Cerebellar cortex (tissue), 1 donor: ENCODE measurements around the gene RHPN2.
"Not testable (repeated sequence)": the region's sequence is repeated elsewhere in the genome, so short reads cannot be mapped to it uniquely, and the experiment has no call there.

Experiments
- DNase-seq: peaks from one replicate; pipeline ENCODE4 v3.0.0-alpha.2; 2015; ENCODE audit warnings: low spot score

RHPN2 gene

DNA sequence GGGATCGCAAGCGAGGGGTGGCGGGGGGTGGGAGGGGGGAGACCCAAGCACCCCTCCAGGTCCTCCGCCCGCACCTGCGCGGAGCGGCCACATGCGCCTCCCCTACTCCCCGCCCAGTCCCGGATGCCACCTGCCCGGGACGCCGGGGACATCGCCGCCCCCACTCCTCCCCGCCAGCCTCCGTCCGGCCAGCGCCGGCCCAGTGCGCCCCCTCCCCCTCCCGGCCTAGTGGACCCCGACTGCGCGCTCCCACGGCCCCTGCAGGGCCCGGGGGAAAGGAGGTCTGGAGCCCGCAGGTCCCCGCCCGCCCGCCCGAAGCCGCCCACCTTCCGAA is 263 bp downstream of the RHPN2 start:
- peak; percentile 10 for DNase-seq

DNA sequence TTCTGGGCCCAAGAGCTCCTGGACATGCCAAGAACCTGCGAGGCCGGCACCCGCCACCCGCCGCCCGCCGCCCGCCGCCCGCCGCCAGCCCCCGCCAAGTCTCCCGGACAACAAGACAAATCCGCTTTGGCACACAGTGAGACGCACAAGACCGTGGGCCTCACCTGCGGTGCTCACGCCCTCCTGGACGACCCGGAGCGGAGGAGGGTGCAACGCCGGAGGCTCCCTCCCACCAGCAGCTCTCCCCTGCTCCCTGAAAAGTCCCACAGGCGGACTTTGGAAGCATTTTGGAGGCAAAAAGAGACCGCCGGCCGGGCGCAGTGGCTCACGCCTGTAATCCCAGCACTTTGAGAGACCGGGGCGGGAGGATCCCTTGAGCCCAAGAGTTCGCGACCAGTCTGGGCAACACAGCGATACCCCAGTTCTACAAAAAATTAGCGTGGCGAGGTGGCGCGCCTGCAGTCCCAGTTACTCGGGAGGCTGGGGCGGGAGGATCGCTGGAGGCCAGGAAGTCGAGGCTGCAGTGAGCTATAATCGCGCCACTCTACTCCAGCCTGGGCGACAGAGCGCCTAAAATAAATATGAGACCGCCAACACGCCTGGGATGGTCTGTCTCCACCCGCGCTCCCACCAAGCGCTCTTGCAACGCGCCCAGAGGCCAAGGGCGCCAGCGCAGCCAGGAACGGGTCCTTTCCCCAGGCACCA is 783 bp downstream of the RHPN2 start:
- DNase-seq = no peak

GRCh38 chr19:33063356-33063752 is 1.3 kb downstream of the RHPN2 start:
- DNase-seq = peak; percentile 76

DNA sequence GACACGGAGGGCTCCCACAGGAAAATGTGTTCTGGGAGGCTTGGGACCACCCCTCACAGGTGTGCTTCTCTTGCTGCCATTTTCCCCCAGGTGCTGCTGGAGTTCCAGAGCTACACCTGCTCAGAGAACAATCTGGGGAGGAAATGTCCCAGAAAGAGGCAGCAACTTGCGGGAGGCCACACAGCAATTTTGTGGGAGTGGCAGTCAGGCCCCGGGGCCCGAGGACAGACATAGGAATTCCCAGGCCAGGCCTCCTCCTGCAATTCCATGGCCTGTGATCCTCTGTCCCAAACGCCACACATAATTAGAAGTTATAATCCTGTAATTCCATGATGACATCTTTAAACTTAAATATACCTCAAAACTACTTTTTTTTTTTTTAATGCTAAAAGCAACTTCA is 1.8 kb downstream of the RHPN2 start:
- no peak for DNase-seq

GRCh38 chr19:33060586-33060985 is 4.1 kb downstream of the RHPN2 start:
- no peak for DNase-seq

DNA sequence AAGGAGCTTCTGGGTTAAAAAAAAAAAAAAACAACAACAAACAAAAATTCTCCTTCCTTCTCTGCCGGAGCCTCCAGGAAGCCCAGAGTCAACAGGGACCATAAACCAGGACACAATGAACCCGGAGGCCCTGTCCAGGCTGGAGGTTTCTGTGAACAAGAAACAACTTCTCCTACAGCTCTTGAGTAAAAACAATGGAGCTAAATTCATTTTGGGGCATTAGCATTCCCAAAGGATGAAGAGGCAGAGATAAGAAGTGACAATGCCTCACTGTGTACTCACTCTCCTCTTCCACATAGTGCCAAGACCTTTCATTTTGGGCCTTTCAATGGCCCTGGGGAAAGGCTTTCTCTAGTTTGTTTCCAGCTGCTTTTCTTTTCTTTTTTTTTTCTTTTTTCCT is 9.0 kb downstream of the RHPN2 start:
- no peak for DNase-seq

- DNase-seq = no peak
Measured at GRCh38 chr19:33054623-33055022, 10.1 kb downstream of the RHPN2 start.

- DNase-seq = no peak
Measured at GRCh38 chr19:33052352-33052972, 12.2 kb downstream of the RHPN2 start.

- DNase-seq = no peak
Measured at GRCh38 chr19:33050110-33050509, 14.6 kb downstream of the RHPN2 start.

GRCh38 chr19:33048806-33049676 is 15.6 kb downstream of the RHPN2 start:
- no peak for DNase-seq

GRCh38 chr19:33047422-33047821 is 17.3 kb downstream of the RHPN2 start:
- DNase-seq = no peak

DNA sequence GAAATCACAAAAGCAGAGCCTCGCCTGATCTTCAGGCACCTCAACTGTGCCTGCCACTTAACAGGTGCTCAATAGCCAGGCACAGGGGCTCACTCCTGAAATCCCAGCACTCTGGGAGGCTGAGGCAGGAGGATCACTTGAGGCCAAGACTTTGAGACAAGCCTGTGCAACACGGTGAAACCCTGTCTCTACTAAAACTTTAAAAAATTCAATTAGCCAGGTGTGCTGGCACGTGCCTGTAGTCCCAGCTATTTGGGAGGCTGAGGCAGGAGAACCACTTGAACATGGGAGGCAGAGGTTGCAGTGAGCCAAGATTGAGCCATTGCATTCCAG is 22.9 kb downstream of the RHPN2 start:
- DNase-seq = not testable (repeated sequence)

GRCh38 chr19:33040994-33041827 is 23.5 kb downstream of the RHPN2 start:
- no peak for DNase-seq

GRCh38 chr19:33039815-33040214 is 24.9 kb downstream of the RHPN2 start:
- DNase-seq = no peak

DNA sequence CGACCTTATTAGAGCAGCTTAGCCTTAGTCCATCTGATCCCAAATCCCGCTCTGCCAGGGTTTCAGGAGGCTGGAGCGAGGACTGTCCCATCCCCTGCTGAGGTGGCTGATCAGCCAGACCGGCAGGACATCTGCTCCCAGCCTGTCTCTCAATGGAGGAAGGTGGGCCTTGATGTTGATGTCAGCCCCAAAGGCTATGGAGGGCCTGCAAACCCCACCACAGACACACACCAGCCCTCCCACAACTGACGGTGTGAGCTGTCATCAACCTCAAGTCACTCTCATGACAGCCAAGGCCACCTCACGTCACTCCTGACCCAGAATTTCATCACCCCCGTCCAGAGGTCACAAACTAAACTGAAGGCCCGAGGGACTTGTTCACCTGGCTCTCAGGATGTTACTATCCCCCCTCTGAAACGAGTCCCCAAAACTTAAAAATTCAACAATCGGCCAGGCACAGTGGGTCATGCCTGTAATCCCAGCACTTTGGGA is 25.5 kb downstream of the RHPN2 start:
- peak; percentile 62 for DNase-seq

- not testable (repeated sequence) for DNase-seq
Measured at GRCh38 chr19:33037168-33038025, 27.3 kb downstream of the RHPN2 start.

- DNase-seq = not testable (repeated sequence)
Measured at GRCh38 chr19:33036370-33037167, 28.1 kb downstream of the RHPN2 start.

DNA sequence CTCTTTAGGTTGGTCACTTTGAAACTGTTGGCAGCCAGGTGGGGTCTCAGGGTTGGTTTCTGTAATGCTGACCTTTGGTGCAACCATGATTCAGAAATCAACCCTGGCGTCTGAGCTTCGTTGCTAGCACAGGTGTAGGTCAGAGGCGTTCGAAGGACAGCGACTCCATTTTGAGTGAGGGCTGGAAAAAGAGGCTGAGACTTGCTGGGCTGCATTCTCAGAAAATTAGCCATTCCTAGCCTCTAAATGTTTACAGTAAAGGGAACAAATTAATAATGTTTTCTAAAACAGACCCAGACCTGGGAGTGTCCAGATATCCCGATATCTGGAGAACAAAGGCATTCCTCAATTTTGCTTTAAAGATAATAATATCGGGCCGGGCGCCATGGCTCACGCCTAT is 29.2 kb downstream of the RHPN2 start:
- no peak for DNase-seq

GRCh38 chr19:33032218-33032781 is 32.4 kb downstream of the RHPN2 start:
- no peak for DNase-seq

DNA sequence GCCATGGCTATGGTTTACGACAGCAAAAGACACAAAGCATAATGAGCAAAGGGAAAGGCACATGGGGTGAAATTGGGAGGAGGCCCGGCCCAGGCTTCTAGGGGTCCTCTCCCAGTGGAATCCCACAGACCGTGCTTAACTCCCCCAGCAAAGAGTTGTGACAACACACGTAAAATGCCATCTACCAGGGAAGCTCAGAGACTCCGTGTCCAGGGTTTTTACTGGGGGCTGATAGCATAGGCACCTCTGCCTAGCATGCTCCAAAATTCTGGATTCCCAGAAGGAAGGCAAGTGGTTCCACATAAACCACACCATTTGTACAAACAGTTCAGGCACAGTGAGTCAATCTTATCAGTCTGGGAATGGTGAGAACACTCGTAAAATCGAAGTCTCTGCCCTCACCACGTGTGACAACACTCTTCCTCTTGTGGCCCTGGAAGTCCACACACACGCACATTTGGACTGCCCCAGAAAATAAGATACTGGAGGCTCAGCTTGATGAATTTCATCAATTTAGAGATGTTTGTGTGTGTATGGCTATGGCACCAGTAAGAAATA is 34.9 kb downstream of the RHPN2 start:
- DNase-seq = no peak
